Fibroblast of lung (primary cell): ENCODE data around the gene MSLN. TPM values are rescaled to one million over a fixed set of nuclear protein-coding genes. Genes with fewer than 3 reads are reported as not detected.

Experiments
- DNase-seq, 2 donors: peaks; one replicate each; pipeline versions ENCODE4 v3.0.0 to v3.0.0-alpha.2; 2010; ENCODE audit warnings: low read depth in 2 of 2
- H2AFZ ChIP-seq: 2 replicates; pipeline ENCODE4 v1.5.1; 2012; ENCODE audit warnings: low read length, control low read depth, inconsistent platforms
- H3K27ac ChIP-seq: 2 replicates; pipeline ENCODE4 v1.5.1; 2011; ENCODE audit warnings: low read length, control low read depth; ENCODE audit not compliant: insufficient read depth
- H3K27me3 ChIP-seq: 2 replicates; pipeline ENCODE4 v1.5.1; 2011; ENCODE audit warnings: mild to moderate bottlenecking, low read length; ENCODE audit not compliant: control insufficient read depth, insufficient read depth
- H3K36me3 ChIP-seq: 2 replicates; pipeline ENCODE4 v1.5.1; 2011; ENCODE audit warnings: low read length; ENCODE audit not compliant: control insufficient read depth, insufficient read depth
- H3K4me1 ChIP-seq: 2 replicates; pipeline ENCODE4 v1.5.1; 2011; ENCODE audit warnings: low read length; ENCODE audit not compliant: control insufficient read depth, insufficient read depth; ENCODE audit errors: extremely low read depth
- H3K4me2 ChIP-seq: 2 replicates; pipeline ENCODE4 v1.5.1; 2011; ENCODE audit warnings: low read length, control low read depth; ENCODE audit not compliant: insufficient read depth; ENCODE audit errors: extremely low read depth
- H3K4me3 ChIP-seq, 4 experiments: fragments of 200-600 bp in 1 of 4; sonication (generic) in 1 of 4; replicated peaks in 1 of 4; 2 replicates each; pipeline ENCODE4 v1.5.1; 2011 to 2016; ENCODE audit warnings: low read length in 4 of 4, low read depth in 3 of 4, mild to moderate bottlenecking in 3 of 4, control low read depth in 2 of 4, inconsistent platforms in 1 of 4, mixed read lengths in 1 of 4; ENCODE audit not compliant: insufficient read depth in 1 of 4; ENCODE audit errors: control extremely low read depth in 1 of 4
- H3K79me2 ChIP-seq: 2 replicates; pipeline ENCODE4 v1.5.1; 2012; ENCODE audit warnings: mild to moderate bottlenecking, low read length, inconsistent platforms; ENCODE audit not compliant: control insufficient read depth, insufficient read depth
- H3K9ac ChIP-seq: 2 replicates; pipeline ENCODE4 v1.5.1; 2011; ENCODE audit warnings: mild to moderate bottlenecking, low read length, control low read depth; ENCODE audit not compliant: insufficient read depth
- H3K9me3 ChIP-seq: 2 replicates; pipeline ENCODE4 v1.5.1; 2012; ENCODE audit warnings: low read depth, low read length; ENCODE audit not compliant: control insufficient read depth, insufficient read depth
- H4K20me1 ChIP-seq: 2 replicates; pipeline ENCODE4 v1.5.1; 2011; ENCODE audit warnings: low read length; ENCODE audit not compliant: control insufficient read depth, insufficient read depth; ENCODE audit errors: extremely low read depth
- EZH2 ChIP-seq: IDR thresholded peaks from 2 replicates; pipeline ENCODE4 v1.5.1; 2012; ENCODE audit warnings: low read length, control low read depth, mild to moderate bottlenecking; ENCODE audit errors: missing control alignments
- polyA plus RNA-seq, 2 donors: library from polyadenylated mRNA; depleted of rRNA in 1 of 2; stranded (reverse) in 1 of 2; unstranded in 1 of 2; fragments of >200 nt; gene quantifications; 2 replicates each; pipeline ENCODE4 v1.2.1, GENCODE V29; 2011 to 2012; ENCODE audit warnings: missing spikeins in 1 of 2
- total RNA-seq: library from RNA; depleted of rRNA; stranded (reverse); fragments of >200 nt; gene quantifications from 2 replicates; pipeline ENCODE4 v1.2.1, GENCODE V29; 2014
- TF ChIP-seq, protein P1 (sequence below), 2 donors: IDR thresholded peaks in 1 of 2; conservative IDR thresholded peaks in 1 of 2; 1 replicate in 1 of 2; 2 replicates in 1 of 2; pipeline ENCODE4 v1.5.1; 2011 to 2012; ENCODE audit warnings: low read length in 2 of 2, control low read depth in 1 of 2, inconsistent platforms in 1 of 2, low read depth in 1 of 2, mild to moderate bottlenecking in 1 of 2

Gene MSLN
- total and polyA plus RNA-seq, 2 donors (not counting 1 experiment from before 2014, with no cell fraction given), result not detected

DNA sequence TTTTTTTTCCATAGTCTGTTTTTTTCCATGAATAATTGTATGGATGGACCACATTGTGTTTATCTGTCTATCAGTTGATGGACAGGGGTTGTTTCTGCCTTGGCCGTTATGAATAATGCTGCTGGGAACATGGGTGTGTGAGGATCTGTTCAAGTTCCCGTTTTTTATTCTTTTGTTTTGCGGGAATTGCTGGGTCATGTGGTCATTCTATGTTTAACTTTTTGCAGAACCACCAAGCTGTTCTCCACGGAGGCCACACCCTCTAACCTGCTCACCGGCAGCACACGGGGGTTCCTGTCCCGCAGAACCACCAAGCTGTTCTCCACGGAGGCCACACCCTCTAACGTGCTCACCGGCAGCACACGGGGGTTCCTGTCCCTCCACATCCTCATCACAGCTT, 5.9 kb upstream of the MSLN start:
- Histone ChIP-seq H3K36me3 (no peaks in the 10 kb centered on the region), H2AFZ (no peak overlapping the region), H3K4me1 (no peaks in the 10 kb centered on the region), H3K4me3 (no peak overlapping the region), H3K9ac (no peak overlapping the region), H3K27me3 (peaks cover 9% of the 10 kb centered on the region), H3K9me3 (no peaks in the 10 kb centered on the region), H3K79me2 (no peaks in the 10 kb centered on the region), H4K20me1 (no peaks in the 10 kb centered on the region), H3K27ac (no peak overlapping the region), H3K4me2 (no peak overlapping the region)
- DNase-seq, result no peak
- TF ChIP-seq, protein P1, sequence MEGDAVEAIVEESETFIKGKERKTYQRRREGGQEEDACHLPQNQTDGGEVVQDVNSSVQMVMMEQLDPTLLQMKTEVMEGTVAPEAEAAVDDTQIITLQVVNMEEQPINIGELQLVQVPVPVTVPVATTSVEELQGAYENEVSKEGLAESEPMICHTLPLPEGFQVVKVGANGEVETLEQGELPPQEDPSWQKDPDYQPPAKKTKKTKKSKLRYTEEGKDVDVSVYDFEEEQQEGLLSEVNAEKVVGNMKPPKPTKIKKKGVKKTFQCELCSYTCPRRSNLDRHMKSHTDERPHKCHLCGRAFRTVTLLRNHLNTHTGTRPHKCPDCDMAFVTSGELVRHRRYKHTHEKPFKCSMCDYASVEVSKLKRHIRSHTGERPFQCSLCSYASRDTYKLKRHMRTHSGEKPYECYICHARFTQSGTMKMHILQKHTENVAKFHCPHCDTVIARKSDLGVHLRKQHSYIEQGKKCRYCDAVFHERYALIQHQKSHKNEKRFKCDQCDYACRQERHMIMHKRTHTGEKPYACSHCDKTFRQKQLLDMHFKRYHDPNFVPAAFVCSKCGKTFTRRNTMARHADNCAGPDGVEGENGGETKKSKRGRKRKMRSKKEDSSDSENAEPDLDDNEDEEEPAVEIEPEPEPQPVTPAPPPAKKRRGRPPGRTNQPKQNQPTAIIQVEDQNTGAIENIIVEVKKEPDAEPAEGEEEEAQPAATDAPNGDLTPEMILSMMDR (conservative IDR thresholded peaks at IDR 0.05 in 1 of 2, IDR thresholded peaks at IDR 0.05 in 1 of 2; ENCODE audit: low read depth in 1 of 2, low read length in 2 of 2), result no peak
- TF ChIP-seq EZH2, result no peak

DNA sequence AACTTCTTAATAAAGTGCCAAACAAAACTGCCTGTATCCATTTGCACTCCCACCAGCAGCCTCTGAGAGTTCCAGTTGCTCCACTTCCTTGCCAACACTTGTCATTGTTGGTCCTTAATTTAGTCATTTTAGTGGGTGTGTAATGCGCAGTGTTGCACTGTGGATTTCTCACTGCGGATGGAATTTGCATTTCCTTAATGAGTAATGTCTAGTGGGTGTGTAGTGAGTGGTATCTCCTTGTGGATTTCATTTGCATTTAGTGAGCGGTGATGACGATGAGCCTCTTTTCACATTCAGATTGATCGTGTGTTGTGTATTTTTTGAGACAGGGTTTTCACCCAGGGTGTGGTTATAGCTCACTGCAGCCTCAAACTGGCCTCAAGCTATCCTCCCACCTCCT, 4.1 kb upstream of the MSLN start:
- H3K9ac ChIP-seq, result no peak overlapping the region
- no peaks in the 10 kb centered on the region for H3K4me1 ChIP-seq
- peaks cover 4% of the 10 kb centered on the region for H3K27me3 ChIP-seq
- TF ChIP-seq, protein P1 (conservative IDR thresholded peaks at IDR 0.05 in 1 of 2, IDR thresholded peaks at IDR 0.05 in 1 of 2; ENCODE audit: low read depth in 1 of 2, low read length in 2 of 2), result no peak
- no peak for TF ChIP-seq EZH2
- no peak overlapping the region for H2AFZ ChIP-seq
- H3K4me3 ChIP-seq, result no peak overlapping the region
- no peak overlapping the region for H3K27ac ChIP-seq
- no peaks in the 10 kb centered on the region for H3K9me3 ChIP-seq
- H3K4me2 ChIP-seq, result no peak overlapping the region
- H3K79me2 ChIP-seq, result no peaks in the 10 kb centered on the region
- DNase-seq, result no peak
- no peaks in the 10 kb centered on the region for H3K36me3 ChIP-seq
- no peaks in the 10 kb centered on the region for H4K20me1 ChIP-seq

DNA sequence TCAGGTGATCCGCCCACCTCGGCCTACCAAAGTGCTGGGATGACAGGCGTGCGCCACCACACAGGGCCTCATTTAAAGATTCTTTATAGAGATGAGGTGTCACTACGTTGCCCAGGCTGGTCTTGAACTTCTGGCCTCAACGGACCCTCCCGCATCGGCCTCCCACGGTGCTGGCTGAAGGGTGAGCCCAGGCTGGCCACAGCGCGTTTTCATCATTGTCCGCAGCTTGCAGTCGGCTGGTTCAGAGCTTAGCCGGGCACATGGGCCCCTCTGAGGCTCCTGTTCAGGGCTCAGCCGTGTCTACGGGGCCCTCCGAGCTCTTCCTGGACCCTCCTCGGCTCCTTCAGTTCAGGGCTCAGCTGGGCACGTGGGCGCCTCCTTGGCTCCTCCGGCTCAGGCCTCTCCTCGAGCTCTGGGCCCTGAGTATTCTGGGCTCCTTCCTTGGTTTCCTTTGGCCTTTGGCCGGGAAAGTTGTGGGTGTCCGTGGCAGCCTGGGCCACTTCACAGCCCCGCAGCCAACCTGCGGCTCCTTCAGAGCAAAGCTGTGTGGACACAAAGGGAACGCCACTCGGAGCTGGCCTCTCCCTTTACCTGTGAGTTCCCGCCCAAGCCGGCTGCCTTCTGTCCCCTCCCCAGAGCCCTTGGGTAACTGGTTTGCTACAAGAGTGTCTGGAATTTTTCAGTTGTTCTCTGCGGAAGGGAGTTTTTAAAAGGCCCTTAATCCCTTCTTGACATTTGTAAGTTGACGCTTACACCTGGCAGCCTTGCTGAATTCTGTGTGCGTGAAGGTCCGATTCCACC, 1.2 kb upstream of the MSLN start:
- Histone ChIP-seq H3K27me3 (no peaks in the 10 kb centered on the region), H3K9me3 (no peaks in the 10 kb centered on the region), H3K36me3 (no peaks in the 10 kb centered on the region), H3K4me2 (no peak overlapping the region), H3K9ac (no peak overlapping the region), H3K4me1 (no peaks in the 10 kb centered on the region), H2AFZ (no peak overlapping the region), H4K20me1 (no peaks in the 10 kb centered on the region), H3K27ac (no peak overlapping the region), H3K4me3 (no peak overlapping the region), H3K79me2 (no peaks in the 10 kb centered on the region)
- no peak for DNase-seq
- TF ChIP-seq EZH2, result no peak
- TF ChIP-seq, protein P1 (conservative IDR thresholded peaks at IDR 0.05 in 1 of 2, IDR thresholded peaks at IDR 0.05 in 1 of 2; ENCODE audit: low read depth in 1 of 2, low read length in 2 of 2), result no peak
